ENCODE results near the gene FOXN1.

DNA sequence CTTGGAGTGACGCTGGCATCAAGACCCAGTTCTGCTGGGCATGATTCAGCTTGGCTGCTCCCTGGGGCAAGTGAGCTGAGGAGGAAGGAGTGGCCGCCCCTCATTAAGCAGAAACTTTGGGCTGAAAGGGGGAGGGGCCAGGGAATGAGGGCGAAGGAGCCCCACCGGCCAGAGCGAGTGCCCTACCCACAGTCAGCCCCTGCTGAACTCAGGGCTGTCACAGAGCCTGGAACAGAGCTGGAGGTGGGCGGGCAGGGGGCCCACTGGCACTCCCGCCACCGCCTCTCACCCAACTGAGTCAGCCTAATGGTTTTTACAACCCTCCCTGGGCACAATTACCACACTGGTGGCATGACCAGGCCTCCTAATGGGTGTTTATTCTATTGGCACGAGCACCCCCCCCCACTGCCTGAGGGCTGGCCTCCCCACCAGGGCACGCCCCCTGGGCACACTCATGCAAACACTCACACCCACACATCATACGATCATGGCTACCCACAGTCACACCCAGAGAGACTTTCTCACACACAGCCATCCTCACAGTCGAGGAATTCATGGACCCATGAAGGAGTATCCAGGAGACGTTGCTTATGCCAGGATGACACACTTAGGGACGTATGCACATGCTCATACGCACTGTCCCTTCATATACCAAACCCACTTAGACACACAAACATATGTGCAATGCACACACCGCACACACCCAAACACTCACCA lies 27.1 kb downstream of the FOXN1 start:
- TF ChIP-seq ZBTB21 (CRISPR knock-in tag; IDR thresholded peaks at IDR 0.05; ENCODE audit: borderline replicate concordance) (no peak), ETV6 (CRISPR knock-in tag; IDR thresholded peaks at IDR 0.05) (no peak), ZNF219 (CRISPR knock-in tag; IDR thresholded peaks at IDR 0.05; ENCODE audit: borderline replicate concordance) (no peak), CREM (CRISPR knock-in tag; IDR thresholded peaks at IDR 0.05) (no peak), CBFB (CRISPR knock-in tag; IDR thresholded peaks at IDR 0.05; ENCODE audit: low read depth) (no peak), SMAD3 (CRISPR knock-in tag; IDR thresholded peaks at IDR 0.05; ENCODE audit: borderline replicate concordance) (no peak), NR3C1 (CRISPR knock-in tag; conservative IDR thresholded peaks at IDR 0.05; ENCODE audit: low read depth) (no peak), MYBL2 (CRISPR knock-in tag; IDR thresholded peaks at IDR 0.05) (no peak)
- TF ChIP-seq, protein P1, sequence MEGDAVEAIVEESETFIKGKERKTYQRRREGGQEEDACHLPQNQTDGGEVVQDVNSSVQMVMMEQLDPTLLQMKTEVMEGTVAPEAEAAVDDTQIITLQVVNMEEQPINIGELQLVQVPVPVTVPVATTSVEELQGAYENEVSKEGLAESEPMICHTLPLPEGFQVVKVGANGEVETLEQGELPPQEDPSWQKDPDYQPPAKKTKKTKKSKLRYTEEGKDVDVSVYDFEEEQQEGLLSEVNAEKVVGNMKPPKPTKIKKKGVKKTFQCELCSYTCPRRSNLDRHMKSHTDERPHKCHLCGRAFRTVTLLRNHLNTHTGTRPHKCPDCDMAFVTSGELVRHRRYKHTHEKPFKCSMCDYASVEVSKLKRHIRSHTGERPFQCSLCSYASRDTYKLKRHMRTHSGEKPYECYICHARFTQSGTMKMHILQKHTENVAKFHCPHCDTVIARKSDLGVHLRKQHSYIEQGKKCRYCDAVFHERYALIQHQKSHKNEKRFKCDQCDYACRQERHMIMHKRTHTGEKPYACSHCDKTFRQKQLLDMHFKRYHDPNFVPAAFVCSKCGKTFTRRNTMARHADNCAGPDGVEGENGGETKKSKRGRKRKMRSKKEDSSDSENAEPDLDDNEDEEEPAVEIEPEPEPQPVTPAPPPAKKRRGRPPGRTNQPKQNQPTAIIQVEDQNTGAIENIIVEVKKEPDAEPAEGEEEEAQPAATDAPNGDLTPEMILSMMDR (IDR thresholded peaks at IDR 0.05), result no peak
- TF ChIP-seq, protein P2, sequence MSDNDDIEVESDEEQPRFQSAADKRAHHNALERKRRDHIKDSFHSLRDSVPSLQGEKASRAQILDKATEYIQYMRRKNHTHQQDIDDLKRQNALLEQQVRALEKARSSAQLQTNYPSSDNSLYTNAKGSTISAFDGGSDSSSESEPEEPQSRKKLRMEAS (CRISPR knock-in tag; IDR thresholded peaks at IDR 0.05), result no peak
- TF ChIP-seq, protein P3, sequence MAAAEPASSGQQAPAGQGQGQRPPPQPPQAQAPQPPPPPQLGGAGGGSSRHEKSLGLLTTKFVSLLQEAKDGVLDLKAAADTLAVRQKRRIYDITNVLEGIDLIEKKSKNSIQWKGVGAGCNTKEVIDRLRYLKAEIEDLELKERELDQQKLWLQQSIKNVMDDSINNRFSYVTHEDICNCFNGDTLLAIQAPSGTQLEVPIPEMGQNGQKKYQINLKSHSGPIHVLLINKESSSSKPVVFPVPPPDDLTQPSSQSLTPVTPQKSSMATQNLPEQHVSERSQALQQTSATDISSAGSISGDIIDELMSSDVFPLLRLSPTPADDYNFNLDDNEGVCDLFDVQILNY (CRISPR knock-in tag; IDR thresholded peaks at IDR 0.05), result no peak
- TF ChIP-seq, protein P4, sequence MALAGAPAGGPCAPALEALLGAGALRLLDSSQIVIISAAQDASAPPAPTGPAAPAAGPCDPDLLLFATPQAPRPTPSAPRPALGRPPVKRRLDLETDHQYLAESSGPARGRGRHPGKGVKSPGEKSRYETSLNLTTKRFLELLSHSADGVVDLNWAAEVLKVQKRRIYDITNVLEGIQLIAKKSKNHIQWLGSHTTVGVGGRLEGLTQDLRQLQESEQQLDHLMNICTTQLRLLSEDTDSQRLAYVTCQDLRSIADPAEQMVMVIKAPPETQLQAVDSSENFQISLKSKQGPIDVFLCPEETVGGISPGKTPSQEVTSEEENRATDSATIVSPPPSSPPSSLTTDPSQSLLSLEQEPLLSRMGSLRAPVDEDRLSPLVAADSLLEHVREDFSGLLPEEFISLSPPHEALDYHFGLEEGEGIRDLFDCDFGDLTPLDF (CRISPR knock-in tag; IDR thresholded peaks at IDR 0.05), result no peak

Data from WTC11 (cell line).